Panc1 (cell line): ENCODE measurements around the gene CEBPA. TPM values are rescaled to one million over a fixed set of nuclear protein-coding genes. Genes with fewer than 3 reads are reported as not detected.

Experiments
- ATAC-seq: fragments of 200-7000 bp; cut with Tn5 transposase; 2 replicates; pipeline ENCODE4 v1.9.1; 2020; ENCODE audit warnings: mild to moderate bottlenecking, moderate library complexity
- BruUV-seq: library from RNA; stranded (reverse); fragments of 400-500 nt; replicated peaks from 2 replicates; lab custom pipeline; 2021; lab: Mats Ljungman, UMichigan
- CTCF ChIA-PET: fragments of 300-600 bp; sonication (Branson Sonifier 250); formaldehyde crosslinking; loops from one replicate; lab custom pipeline; 2022; ENCODE audit warnings: antibody characterized with exemption; lab: Charles Lee
- POLR2A ChIA-PET: fragments of 300-600 bp; sonication (Branson Sonifier 250); formaldehyde crosslinking; loops from one replicate; lab custom pipeline; 2022; ENCODE audit warnings: antibody characterized with exemption; lab: Charles Lee
- DNase-seq: peaks from one replicate; pipeline ENCODE4 v3.0.0-alpha.2; 2010; ENCODE audit warnings: low read depth, low spot score
- H3K27ac ChIP-seq: 2 replicates; pipeline ENCODE4 v1.5.1; 2011; ENCODE audit warnings: mild to moderate bottlenecking, low read length, inconsistent platforms
- H3K27me3 ChIP-seq: fragments of 200-500 bp; sonication (Bioruptor generic); 2 replicates; pipeline ENCODE4 v1.6.0; 2014; ENCODE audit warnings: low read length, inconsistent platforms; ENCODE audit not compliant: control insufficient read depth, insufficient read depth
- H3K36me3 ChIP-seq: fragments of 200-500 bp; sonication (Bioruptor generic); 2 replicates; pipeline ENCODE4 v1.5.1; 2014; ENCODE audit warnings: inconsistent platforms, mild to moderate bottlenecking, low read length, moderate library complexity; ENCODE audit not compliant: control insufficient read depth, insufficient read depth
- H3K4me1 ChIP-seq: 2 replicates; pipeline ENCODE4 v1.5.1; 2011; ENCODE audit warnings: inconsistent platforms, mild to moderate bottlenecking, low read length, moderate library complexity; ENCODE audit not compliant: control insufficient read depth, insufficient read depth
- H3K4me3 ChIP-seq, 2 experiments: 2 replicates each; pipeline ENCODE4 v1.5.1; 2011 to 2012; ENCODE audit warnings: low read depth in 2 of 2, low read length in 2 of 2, mild to moderate bottlenecking in 2 of 2, inconsistent platforms in 1 of 2, moderate library complexity in 1 of 2
- H3K9me3 ChIP-seq: fragments of 200-500 bp; sonication (Bioruptor generic); 2 replicates; pipeline ENCODE4 v1.5.1; 2014; ENCODE audit warnings: low read depth, mild to moderate bottlenecking, inconsistent platforms, low read length, moderate library complexity; ENCODE audit not compliant: control insufficient read depth, insufficient read depth
- CTCF ChIP-seq: fragments of 450-650 bp; IDR thresholded peaks from 2 replicates; pipeline ENCODE4 v1.5.1; 2017; ENCODE audit warnings: mild to moderate bottlenecking
- POLR2AphosphoS5 ChIP-seq: IDR thresholded peaks from 2 replicates; pipeline ENCODE4 v1.6.1; 2012; ENCODE audit warnings: mild to moderate bottlenecking, low read depth, low read length, moderate library complexity
- REST ChIP-seq, 2 experiments: IDR thresholded peaks; 2 replicates each; pipeline ENCODE4 v1.6.1; 2011 to 2012; ENCODE audit warnings: low read depth in 2 of 2, control low read depth in 1 of 2, low read length in 1 of 2, mild to moderate bottlenecking in 1 of 2, moderate library complexity in 1 of 2; ENCODE audit not compliant: insufficient read depth in 1 of 2
- SIN3A ChIP-seq: IDR thresholded peaks from 2 replicates; pipeline ENCODE4 v1.6.1; 2012; ENCODE audit warnings: low read depth, mild to moderate bottlenecking, low read length, moderate library complexity, borderline replicate concordance; ENCODE audit not compliant: insufficient read depth
- TCF7L2 ChIP-seq: IDR thresholded peaks from 2 replicates; pipeline ENCODE4 v1.6.1; 2011; ENCODE audit warnings: mild to moderate bottlenecking, low read depth, low read length, inconsistent platforms
- in situ Hi-C: cut with HindIII; loops from 2 replicates; pipeline ENCODE4 v1.10.0; 2016; ENCODE audit warnings: low sequenced_read_pairs, low pct_unique_long_range_greater_than_20kb
- intact Hi-C: fragments of 100-400 bp; cut with micrococcal nuclease; formaldehyde crosslinking; loops from one replicate; pipeline ENCODE4 v1.10.0; 2022; ENCODE audit not compliant: unreplicated experiment
- total RNA-seq: library from RNA; stranded (reverse); gene quantifications from one replicate; pipeline ENCODE4 v1.2.1, GENCODE V29; 2021; ENCODE audit not compliant: unreplicated experiment

Gene CEBPA
- total RNA-seq, 1 experiment from 2014 or later = 1.6 TPM

- no peak for DNase-seq
- H3K27me3 ChIP-seq = 0 out of 2 replicates have a peak, but pooled peaks cover 2% of the 10 kb centered on the region
- no peak for ATAC-seq
- no TSS peak for BruUV-seq
- peaks cover 9% of the 10 kb centered on the region for H3K4me1 ChIP-seq
- TF ChIP-seq CTCF (no peak), TCF7L2 (no peak), REST (IDR thresholded peaks at IDR 0.05; ENCODE audit: insufficient read depth in 1 of 2, low read depth in 2 of 2, low read length in 1 of 2) (no peak), POLR2AphosphoS5 (no peak), SIN3A (no peak)
- H3K4me3 ChIP-seq = no peak overlapping the region
- intact Hi-C loops (no loop called here), in situ Hi-C loops (no loop called here)
- POLR2A ChIA-PET = no interaction called here
- H3K9me3 ChIP-seq = peaks cover 15% of the 10 kb centered on the region; the same call in 1 of the 2 replicates
- CTCF ChIA-PET = interaction anchor here (0.6 kb wide), 1 partner anchor 96 kb away, joined by 3 read pairs; no protein-coding TSS in a partner anchor
- no peak overlapping the region for H3K27ac ChIP-seq
- H3K36me3 ChIP-seq = no peaks in the 10 kb centered on the region
Measured at GRCh38 chr19:33287927-33288326, 14.4 kb downstream of the CEBPA start.

GRCh38 chr19:33287438-33287837, 14.9 kb downstream of the CEBPA start:
- no peak for ATAC-seq
- no peak overlapping the region for H3K27ac ChIP-seq
- ChIA-PET POLR2A (no interaction called here), CTCF (interaction anchor here (0.6 kb wide), 1 partner anchor 95 kb away, joined by 3 read pairs; no protein-coding TSS in a partner anchor)
- H3K9me3 ChIP-seq = peaks cover 15% of the 10 kb centered on the region; the same call in 1 of the 2 replicates
- DNase-seq = no peak
- H3K27me3 ChIP-seq = 0 out of 2 replicates have a peak, but pooled peaks cover 2% of the 10 kb centered on the region
- H3K4me1 ChIP-seq = peaks cover 4% of the 10 kb centered on the region; the same call in 1 of the 2 replicates
- intact Hi-C loops = no loop called here
- in situ Hi-C loops = no loop called here
- no peak overlapping the region for H3K4me3 ChIP-seq
- BruUV-seq = no TSS peak
- TF ChIP-seq POLR2AphosphoS5 (no peak), TCF7L2 (no peak), REST (IDR thresholded peaks at IDR 0.05; ENCODE audit: insufficient read depth in 1 of 2, low read depth in 2 of 2, low read length in 1 of 2) (no peak), CTCF (no peak), SIN3A (no peak)
- H3K36me3 ChIP-seq = no peaks in the 10 kb centered on the region
